H1 (cell line): ENCODE data around the gene TBCA. TPM values are rescaled to one million over a fixed set of nuclear protein-coding genes. Genes with fewer than 3 reads are reported as not detected.

Experiments
- BCL11A ChIP-seq, 2 experiments: IDR thresholded peaks; one replicate each; pipeline ENCODE4 v1.6.1; 2011; ENCODE audit warnings: low read depth in 2 of 2, low read length in 2 of 2, mild to moderate bottlenecking in 2 of 2
- CBX5 ChIP-seq: fragments of 300-800, 300-1000 bp; sonication (generic); IDR thresholded peaks from 2 replicates; pipeline ENCODE4 v1.7.1; 2016; ENCODE audit warnings: antibody characterized with exemption, low read length, low read depth
- CEBPB ChIP-seq: IDR thresholded peaks from 2 replicates; pipeline ENCODE4 v1.6.1; 2012; ENCODE audit warnings: low read depth, low read length
- JUN ChIP-seq: IDR thresholded peaks from 2 replicates; pipeline ENCODE4 v1.6.1; 2011; ENCODE audit warnings: low read depth, mild to moderate bottlenecking, improper control_type of control experiment, low read length
- KDM5A ChIP-seq: fragments of 200-600 bp; IDR thresholded peaks from 2 replicates; pipeline ENCODE4 v1.7.1; 2012; ENCODE audit warnings: mild to moderate bottlenecking, low read length, inconsistent platforms, mixed read lengths
- NANOG ChIP-seq: IDR thresholded peaks from 2 replicates; pipeline ENCODE4 v1.6.1; 2011; ENCODE audit warnings: low read length, low read depth, mild to moderate bottlenecking, inconsistent platforms; ENCODE audit not compliant: insufficient read depth, poor library complexity, severe bottlenecking
- NRF1 ChIP-seq: IDR thresholded peaks from 2 replicates; pipeline ENCODE4 v1.6.1; 2011; ENCODE audit warnings: mild to moderate bottlenecking, low read depth, low read length, improper control_type of control experiment
- PHF8 ChIP-seq: fragments of 200-600 bp; sonication (generic); conservative IDR thresholded peaks from 2 replicates; pipeline ENCODE4 v1.7.1; 2012; ENCODE audit warnings: low read depth, mild to moderate bottlenecking, inconsistent platforms, low read length, moderate library complexity
- RAD21 ChIP-seq, 2 experiments: IDR thresholded peaks in 1 of 2; conservative IDR thresholded peaks in 1 of 2; 2 replicates each; pipeline ENCODE4 v1.6.1; 2011; ENCODE audit warnings: low read depth in 2 of 2, low read length in 2 of 2, improper control_type of control experiment in 1 of 2, inconsistent platforms in 1 of 2, mild to moderate bottlenecking in 1 of 2, moderate library complexity in 1 of 2
- SP1 ChIP-seq: IDR thresholded peaks from 2 replicates; pipeline ENCODE4 v1.6.1; 2011; ENCODE audit warnings: low read depth, low read length
- YY1 ChIP-seq: IDR thresholded peaks from 2 replicates; pipeline ENCODE4 v1.6.1; 2011; ENCODE audit warnings: low read depth, mild to moderate bottlenecking, low read length
- polyA plus RNA-seq, 7 experiments: library from polyadenylated mRNA; depleted of rRNA in 3 of 7; stranded (reverse) in 5 of 7; unstranded in 2 of 7; fragments of >200 nt in 5 of 7; fragments of 200-250 nt in 2 of 7; gene quantifications; 1 replicate in 5 of 7; 2 replicates in 1 of 7; 4 replicates in 1 of 7; pipeline versions ENCODE4 v1.2.1 to v1.2.3, GENCODE V29; 2011 to 2013; ENCODE audit warnings: missing spikeins in 2 of 7, mixed read lengths in 2 of 7
- total RNA-seq: library from RNA; stranded (reverse); fragmentation: NEBNext Ultra II Directional; extraction: Animal tissue kit (Norgen Biotek cat#: 25700); gene quantifications from 2 replicates; pipeline ENCODE4 v1.2.1, GENCODE V29; 2021
- TF ChIP-seq, protein P1 (sequence below): fragments of 300-600 bp; sonication (generic); IDR thresholded peaks from 2 replicates; pipeline ENCODE4 v1.7.1; 2012; ENCODE audit warnings: low read length, moderate library complexity, mild to moderate bottlenecking, inconsistent platforms; ENCODE audit not compliant: insufficient replicate concordance

Gene TBCA
- total and polyA plus RNA-seq, 2 of the 8 experiments (the other 6 are each of a cell fraction or from before 2014, with no cell fraction given) = 55.7 to 320 TPM

DNA sequence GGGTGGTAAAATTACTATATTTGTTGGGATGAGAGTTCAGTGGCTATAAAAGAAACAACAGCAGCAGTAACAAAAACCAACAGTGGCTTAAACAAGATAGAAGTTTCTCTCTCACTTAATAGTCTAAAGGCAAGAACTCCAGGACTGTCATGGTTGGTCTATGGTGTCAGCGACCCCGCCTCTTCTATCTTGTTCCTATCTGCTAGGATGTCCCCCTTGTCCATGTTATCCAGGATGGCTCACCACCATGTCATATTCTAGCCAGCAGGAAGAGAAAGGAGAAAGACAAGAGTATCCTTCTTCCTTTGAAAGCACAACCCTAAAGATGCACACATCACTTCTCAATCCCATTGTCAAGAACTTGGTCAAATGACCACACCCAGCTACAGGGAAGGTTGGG lies 126.4 kb downstream of the TBCA start (continued):
- TF ChIP-seq, protein P1, sequence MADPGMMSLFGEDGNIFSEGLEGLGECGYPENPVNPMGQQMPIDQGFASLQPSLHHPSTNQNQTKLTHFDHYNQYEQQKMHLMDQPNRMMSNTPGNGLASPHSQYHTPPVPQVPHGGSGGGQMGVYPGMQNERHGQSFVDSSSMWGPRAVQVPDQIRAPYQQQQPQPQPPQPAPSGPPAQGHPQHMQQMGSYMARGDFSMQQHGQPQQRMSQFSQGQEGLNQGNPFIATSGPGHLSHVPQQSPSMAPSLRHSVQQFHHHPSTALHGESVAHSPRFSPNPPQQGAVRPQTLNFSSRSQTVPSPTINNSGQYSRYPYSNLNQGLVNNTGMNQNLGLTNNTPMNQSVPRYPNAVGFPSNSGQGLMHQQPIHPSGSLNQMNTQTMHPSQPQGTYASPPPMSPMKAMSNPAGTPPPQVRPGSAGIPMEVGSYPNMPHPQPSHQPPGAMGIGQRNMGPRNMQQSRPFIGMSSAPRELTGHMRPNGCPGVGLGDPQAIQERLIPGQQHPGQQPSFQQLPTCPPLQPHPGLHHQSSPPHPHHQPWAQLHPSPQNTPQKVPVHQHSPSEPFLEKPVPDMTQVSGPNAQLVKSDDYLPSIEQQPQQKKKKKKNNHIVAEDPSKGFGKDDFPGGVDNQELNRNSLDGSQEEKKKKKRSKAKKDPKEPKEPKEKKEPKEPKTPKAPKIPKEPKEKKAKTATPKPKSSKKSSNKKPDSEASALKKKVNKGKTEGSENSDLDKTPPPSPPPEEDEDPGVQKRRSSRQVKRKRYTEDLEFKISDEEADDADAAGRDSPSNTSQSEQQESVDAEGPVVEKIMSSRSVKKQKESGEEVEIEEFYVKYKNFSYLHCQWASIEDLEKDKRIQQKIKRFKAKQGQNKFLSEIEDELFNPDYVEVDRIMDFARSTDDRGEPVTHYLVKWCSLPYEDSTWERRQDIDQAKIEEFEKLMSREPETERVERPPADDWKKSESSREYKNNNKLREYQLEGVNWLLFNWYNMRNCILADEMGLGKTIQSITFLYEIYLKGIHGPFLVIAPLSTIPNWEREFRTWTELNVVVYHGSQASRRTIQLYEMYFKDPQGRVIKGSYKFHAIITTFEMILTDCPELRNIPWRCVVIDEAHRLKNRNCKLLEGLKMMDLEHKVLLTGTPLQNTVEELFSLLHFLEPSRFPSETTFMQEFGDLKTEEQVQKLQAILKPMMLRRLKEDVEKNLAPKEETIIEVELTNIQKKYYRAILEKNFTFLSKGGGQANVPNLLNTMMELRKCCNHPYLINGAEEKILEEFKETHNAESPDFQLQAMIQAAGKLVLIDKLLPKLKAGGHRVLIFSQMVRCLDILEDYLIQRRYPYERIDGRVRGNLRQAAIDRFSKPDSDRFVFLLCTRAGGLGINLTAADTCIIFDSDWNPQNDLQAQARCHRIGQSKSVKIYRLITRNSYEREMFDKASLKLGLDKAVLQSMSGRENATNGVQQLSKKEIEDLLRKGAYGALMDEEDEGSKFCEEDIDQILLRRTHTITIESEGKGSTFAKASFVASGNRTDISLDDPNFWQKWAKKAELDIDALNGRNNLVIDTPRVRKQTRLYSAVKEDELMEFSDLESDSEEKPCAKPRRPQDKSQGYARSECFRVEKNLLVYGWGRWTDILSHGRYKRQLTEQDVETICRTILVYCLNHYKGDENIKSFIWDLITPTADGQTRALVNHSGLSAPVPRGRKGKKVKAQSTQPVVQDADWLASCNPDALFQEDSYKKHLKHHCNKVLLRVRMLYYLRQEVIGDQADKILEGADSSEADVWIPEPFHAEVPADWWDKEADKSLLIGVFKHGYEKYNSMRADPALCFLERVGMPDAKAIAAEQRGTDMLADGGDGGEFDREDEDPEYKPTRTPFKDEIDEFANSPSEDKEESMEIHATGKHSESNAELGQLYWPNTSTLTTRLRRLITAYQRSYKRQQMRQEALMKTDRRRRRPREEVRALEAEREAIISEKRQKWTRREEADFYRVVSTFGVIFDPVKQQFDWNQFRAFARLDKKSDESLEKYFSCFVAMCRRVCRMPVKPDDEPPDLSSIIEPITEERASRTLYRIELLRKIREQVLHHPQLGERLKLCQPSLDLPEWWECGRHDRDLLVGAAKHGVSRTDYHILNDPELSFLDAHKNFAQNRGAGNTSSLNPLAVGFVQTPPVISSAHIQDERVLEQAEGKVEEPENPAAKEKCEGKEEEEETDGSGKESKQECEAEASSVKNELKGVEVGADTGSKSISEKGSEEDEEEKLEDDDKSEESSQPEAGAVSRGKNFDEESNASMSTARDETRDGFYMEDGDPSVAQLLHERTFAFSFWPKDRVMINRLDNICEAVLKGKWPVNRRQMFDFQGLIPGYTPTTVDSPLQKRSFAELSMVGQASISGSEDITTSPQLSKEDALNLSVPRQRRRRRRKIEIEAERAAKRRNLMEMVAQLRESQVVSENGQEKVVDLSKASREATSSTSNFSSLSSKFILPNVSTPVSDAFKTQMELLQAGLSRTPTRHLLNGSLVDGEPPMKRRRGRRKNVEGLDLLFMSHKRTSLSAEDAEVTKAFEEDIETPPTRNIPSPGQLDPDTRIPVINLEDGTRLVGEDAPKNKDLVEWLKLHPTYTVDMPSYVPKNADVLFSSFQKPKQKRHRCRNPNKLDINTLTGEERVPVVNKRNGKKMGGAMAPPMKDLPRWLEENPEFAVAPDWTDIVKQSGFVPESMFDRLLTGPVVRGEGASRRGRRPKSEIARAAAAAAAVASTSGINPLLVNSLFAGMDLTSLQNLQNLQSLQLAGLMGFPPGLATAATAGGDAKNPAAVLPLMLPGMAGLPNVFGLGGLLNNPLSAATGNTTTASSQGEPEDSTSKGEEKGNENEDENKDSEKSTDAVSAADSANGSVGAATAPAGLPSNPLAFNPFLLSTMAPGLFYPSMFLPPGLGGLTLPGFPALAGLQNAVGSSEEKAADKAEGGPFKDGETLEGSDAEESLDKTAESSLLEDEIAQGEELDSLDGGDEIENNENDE = no peak
- TF ChIP-seq KDM5A = no peak
- TF ChIP-seq CBX5 = no peak
- TF ChIP-seq PHF8 = no peak
- no peak for TF ChIP-seq NANOG
- no peak for TF ChIP-seq SP1
- TF ChIP-seq NRF1 = no peak
- TF ChIP-seq YY1 = no peak
- no peak for TF ChIP-seq JUN
- no peak for TF ChIP-seq BCL11A (IDR thresholded peaks at IDR 0.05; ENCODE audit: low read depth in 2 of 2, low read length in 2 of 2)
- no peak for TF ChIP-seq RAD21 (IDR thresholded peaks at IDR 0.05 in 1 of 2, conservative IDR thresholded peaks at IDR 0.05 in 1 of 2; ENCODE audit: low read depth in 2 of 2, low read length in 2 of 2)
- TF ChIP-seq CEBPB = no peak
